Raji (cell line): ENCODE data around the gene TPP2.

ENCODE experiments used
- POLR2A ChIP-seq: IDR thresholded peaks from 2 replicates; pipeline ENCODE4 v1.6.1; 2011; ENCODE audit warnings: low read depth, low read length, control low read depth; ENCODE audit not compliant: insufficient read depth

The TPP2 gene

GRCh38 chr13:102692491-102692826 lies 95.7 kb downstream of the TPP2 start:
- TF ChIP-seq POLR2A = no peak

GRCh38 chr13:102693250-102693649 lies 96.5 kb downstream of the TPP2 start:
- TF ChIP-seq POLR2A = no peak

- TF ChIP-seq POLR2A = no peak
Measured at GRCh38 chr13:102693776-102694175, 97.0 kb downstream of the TPP2 start.

GRCh38 chr13:102694937-102695336 lies 98.2 kb downstream of the TPP2 start, which contains the start of gene METTL21C:
Gene METTL21C (minus strand): TSS chr13:102695044. CDS start chr13:102694498, 546 bp downstream.
- no peak for TF ChIP-seq POLR2A

GRCh38 chr13:102696465-102696864 lies 99.7 kb downstream of the TPP2 start:
- TF ChIP-seq POLR2A = no peak

GRCh38 chr13:102697264-102697663 lies 100.5 kb downstream of the TPP2 start:
- TF ChIP-seq POLR2A = no peak

GRCh38 chr13:102697929-102698648 lies 101.3 kb downstream of the TPP2 start:
- TF ChIP-seq POLR2A = no peak

- TF ChIP-seq POLR2A = no peak
Measured at GRCh38 chr13:102698649-102698980, 101.8 kb downstream of the TPP2 start.

- no peak for TF ChIP-seq POLR2A
Measured at GRCh38 chr13:102699504-102699903, 102.7 kb downstream of the TPP2 start.

- TF ChIP-seq POLR2A = no peak
Measured at GRCh38 chr13:102700088-102701031, 103.6 kb downstream of the TPP2 start.

GRCh38 chr13:102701331-102701730 lies 104.5 kb downstream of the TPP2 start:
- no peak for TF ChIP-seq POLR2A

- no peak for TF ChIP-seq POLR2A
Measured at GRCh38 chr13:102702965-102703725, 106.4 kb downstream of the TPP2 start.

GRCh38 chr13:102703726-102704035 lies 106.9 kb downstream of the TPP2 start:
- no peak for TF ChIP-seq POLR2A

- no peak for TF ChIP-seq POLR2A
Measured at GRCh38 chr13:102704238-102705058, 107.7 kb downstream of the TPP2 start.

GRCh38 chr13:102707467-102707866 lies 110.7 kb downstream of the TPP2 start:
- TF ChIP-seq POLR2A = no peak
